ENCODE measurements around the gene TMEM37.

GRCh38 chr2:119466373-119466772 is 34.7 kb downstream of the TMEM37 start:
- TF ChIP-seq YY1 (IDR thresholded peaks at IDR 0.05; ENCODE audit: insufficient read depth, insufficient read length) (no peak), ZNF274 (IDR thresholded peaks at IDR 0.05; ENCODE audit: low read depth, low read length) (no peak), SUZ12 (IDR thresholded peaks at IDR 0.05; ENCODE audit: extremely low read depth, insufficient read depth, insufficient read length) (no peak)
